ENCODE data around the gene SUMO2. TPM values are rescaled to one million over a fixed set of nuclear protein-coding genes. Genes with fewer than 3 reads are reported as not detected.

Gene SUMO2
- total and polyA plus RNA-seq, 2 of the 4 experiments (the other 2 are of a cell fraction) = 71.3 to 83.7 TPM

GRCh38 chr17:75218131-75218530 is 35.4 kb upstream of the SUMO2 start:
- H2AK5ac ChIP-seq (ENCODE audit: low read depth, low read length) = no peak overlapping the region
- H2BK5ac ChIP-seq (ENCODE audit: low read depth, low read length, poor library complexity, severe bottlenecking) = no peak overlapping the region
- H4K5ac ChIP-seq (ENCODE audit: low read depth, low read length) = no peak overlapping the region
- H2BK120ac ChIP-seq (ENCODE audit: low read depth, low read length) = no peak overlapping the region
- TF ChIP-seq BHLHE40 (IDR thresholded peaks at IDR 0.05; ENCODE audit: low read depth, low read length) (no peak), CEBPB (IDR thresholded peaks at IDR 0.05; ENCODE audit: low read depth, low read length) (no peak), MAZ (IDR thresholded peaks at IDR 0.05; ENCODE audit: borderline replicate concordance, low read depth, low read length) (no peak), RFX5 (IDR thresholded peaks at IDR 0.05; ENCODE audit: low read depth, low read length) (no peak), CTCF (conservative IDR thresholded peaks at IDR 0.05; ENCODE audit: low read depth, low read length) (no peak), CHD1 (IDR thresholded peaks at IDR 0.05; ENCODE audit: low read depth, low read length) (no peak), NFE2L2 (IDR thresholded peaks at IDR 0.05; ENCODE audit: low read depth, low read length) (no peak), MXI1 (IDR thresholded peaks at IDR 0.05; ENCODE audit: borderline replicate concordance, low read depth, low read length) (no peak), FOS (IDR thresholded peaks at IDR 0.05; ENCODE audit: low read depth, low read length) (no peak), MAFK (IDR thresholded peaks at IDR 0.05; ENCODE audit: low read depth, low read length) (no peak), SMC3 (IDR thresholded peaks at IDR 0.05; ENCODE audit: low read depth, low read length) (no peak), POLR2A (IDR thresholded peaks at IDR 0.05; ENCODE audit: low read depth, low read length) (no peak)
- WGBS, 2 experiments (ENCODE audit: extremely low coverage in 2 of 2, insufficient read length in 1 of 2) = 92% methylated on average over 2 of the region's 6 CpGs; no CpG with 5 or more reads in 1 of the 2 experiments
- no peak overlapping the region for H3K9ac ChIP-seq (ENCODE audit: low read depth, low read length)
- dilution Hi-C loops (cut with HindIII; ENCODE audit: low sequenced_read_pairs, unreplicated experiment) = no loop called here
- H3K36me3 ChIP-seq (ENCODE audit: control insufficient read depth, insufficient read depth, low read length) = peaks cover 56% of the 10 kb centered on the region
- no peak overlapping the region for H3K4me3 ChIP-seq (ENCODE audit: insufficient read depth, low read depth, low read length)
- ChIA-PET CTCF (no interaction called here), POLR2A (ENCODE audit: unreplicated experiment) (no interaction called here)
- no peaks in the 10 kb centered on the region for H3K27me3 ChIP-seq (ENCODE audit: control insufficient read depth, insufficient read depth, low read length)
- no peak overlapping the region for H3K27ac ChIP-seq (ENCODE audit: insufficient read depth, low read length)
- H2BK15ac ChIP-seq (ENCODE audit: low read depth, low read length) = no peak overlapping the region
- H3K9me3 ChIP-seq (ENCODE audit: control insufficient read depth, insufficient read depth, low read length) = no peaks in the 10 kb centered on the region
- H4K20me1 ChIP-seq (ENCODE audit: insufficient read depth, low read length) = no peaks in the 10 kb centered on the region
- H4K91ac ChIP-seq (ENCODE audit: insufficient read depth, low read depth, low read length) = no peak overlapping the region
- no peak overlapping the region for H4K8ac ChIP-seq (ENCODE audit: low read depth in 2 of 2, low read length in 2 of 2)
- no peak overlapping the region for H3K14ac ChIP-seq (replicated peaks; ENCODE audit: low read depth, low read length)
- H3K4ac ChIP-seq (ENCODE audit: low read depth, low read length) = no peak overlapping the region
- ATAC-seq (ENCODE audit: low read depth) = no peak
- no peak overlapping the region for H2AK9ac ChIP-seq (replicated peaks; ENCODE audit: low read depth, low read length, poor library complexity)
- BruUV-seq (replicated peaks) = no TSS peak
- H2AFZ ChIP-seq (replicated peaks; ENCODE audit: low read length, poor library complexity) = no peak overlapping the region
- intact Hi-C loops (cut with micrococcal nuclease) = no loop called here
- no peak overlapping the region for H3K4me2 ChIP-seq (ENCODE audit: low read depth, low read length)
- no peak overlapping the region for H3K23ac ChIP-seq (ENCODE audit: low read depth, low read length)
- H3K18ac ChIP-seq (ENCODE audit: low read depth, low read length) = no peak overlapping the region
- H3K56ac ChIP-seq (ENCODE audit: extremely low read depth, insufficient read depth, low read length) = no peak overlapping the region
- H3K79me1 ChIP-seq (ENCODE audit: low read depth in 1 of 2, low read length in 2 of 2) = peaks cover 13 to 28% of the 10 kb centered on the region in 2 experiments; a peak in 3 of 4 replicates
- in situ Hi-C loops (cut with MboI; ENCODE audit: low sequenced_read_pairs) = no loop called here
- no peaks in the 10 kb centered on the region for H3K4me1 ChIP-seq (ENCODE audit: control insufficient read depth, insufficient read depth, low read length)
- no peak overlapping the region for H2BK20ac ChIP-seq (ENCODE audit: low read depth, low read length)
- DNase-seq = no peak
- H3K9me1 ChIP-seq (ENCODE audit: insufficient read depth, low read length) = no peaks in the 10 kb centered on the region

Measured in IMR-90 (cell line).